PC-9 (cell line): ENCODE data around the gene MACROD1. TPM values are rescaled to one million over a fixed set of nuclear protein-coding genes. Genes with fewer than 3 reads are reported as not detected.

Experiments used
- BruUV-seq: library from RNA; stranded (reverse); fragments of 400-500 nt; replicated peaks from 2 replicates; lab custom pipeline; 2021; lab: Mats Ljungman, UMichigan
- CTCF ChIA-PET: fragments of 300-600 bp; sonication (Branson Sonifier 250); formaldehyde crosslinking; loops from one replicate; lab custom pipeline; 2022; ENCODE audit warnings: antibody characterized with exemption; lab: Charles Lee
- POLR2A ChIA-PET: fragments of 300-600 bp; sonication (Branson Sonifier 250); formaldehyde crosslinking; loops from one replicate; lab custom pipeline; 2022; ENCODE audit warnings: antibody characterized with exemption; ENCODE audit not compliant: unreplicated experiment; lab: Charles Lee
- DNase-seq, 2 experiments: peaks; one replicate each; pipeline versions ENCODE4 v3.0.0 to v3.0.0-alpha.2; 2015 to 2022; ENCODE audit warnings: mixed read lengths in 1 of 2
- H2AFZ ChIP-seq: fragments of 200-600 bp; sonication (generic); 2 replicates; pipeline ENCODE4 v1.8.1; 2017; ENCODE audit warnings: antibody characterized with exemption
- H3F3A ChIP-seq: fragments of 200-600 bp; sonication (generic); 2 replicates; pipeline ENCODE4 v1.8.1; 2017; ENCODE audit warnings: antibody characterized with exemption, mild to moderate bottlenecking, low read depth; ENCODE audit not compliant: insufficient read depth
- H3K27ac ChIP-seq: fragments of 200-600 bp; sonication (generic); 2 replicates; pipeline ENCODE4 v1.6.1; 2016; ENCODE audit warnings: mixed run types
- H3K27me3 ChIP-seq: fragments of 200-600 bp; sonication (generic); 2 replicates; pipeline ENCODE4 v1.6.1; 2016; ENCODE audit warnings: low read depth, mixed run types; ENCODE audit not compliant: insufficient read depth
- H3K36me3 ChIP-seq: fragments of 200-600 bp; sonication (generic); 2 replicates; pipeline ENCODE4 v1.6.1; 2016; ENCODE audit warnings: low read depth, mixed run types
- H3K4me1 ChIP-seq: fragments of 200-600 bp; sonication (generic); replicated peaks from 2 replicates; pipeline ENCODE4 v1.6.1; 2016; ENCODE audit warnings: mixed run types; ENCODE audit not compliant: insufficient read depth
- H3K4me2 ChIP-seq: fragments of 200-600 bp; sonication (generic); 2 replicates; pipeline ENCODE4 v1.6.1; 2017; ENCODE audit warnings: mixed run types
- H3K4me3 ChIP-seq: fragments of 200-600 bp; sonication (generic); 2 replicates; pipeline ENCODE4 v1.6.1; 2016; ENCODE audit warnings: mixed run types
- H3K79me2 ChIP-seq: fragments of 200-600 bp; sonication (generic); 2 replicates; pipeline ENCODE4 v1.6.1; 2017; ENCODE audit warnings: low read depth, mixed run types
- H3K9me2 ChIP-seq: fragments of 200-600 bp; sonication (generic); 2 replicates; pipeline ENCODE4 v1.8.1; 2017; ENCODE audit warnings: mild to moderate bottlenecking; ENCODE audit not compliant: insufficient read depth
- H3K9me3 ChIP-seq: fragments of 200-600 bp; sonication (generic); 2 replicates; pipeline ENCODE4 v1.8.1; 2016; ENCODE audit warnings: low read depth; ENCODE audit not compliant: insufficient read depth
- H4K20me1 ChIP-seq: fragments of 200-600 bp; sonication (generic); 2 replicates; pipeline ENCODE4 v1.8.1; 2017; ENCODE audit not compliant: insufficient read depth
- CTCF ChIP-seq: fragments of 200-600 bp; sonication (generic); conservative IDR thresholded peaks from 2 replicates; pipeline ENCODE4 v1.6.1; 2017; ENCODE audit warnings: mixed run types, antibody characterized with exemption, mild to moderate bottlenecking, moderate library complexity
- EZH2 ChIP-seq: fragments of 200-600 bp; sonication (generic); IDR thresholded peaks from 2 replicates; pipeline ENCODE4 v1.8.0; 2017; ENCODE audit warnings: antibody characterized with exemption, low read depth
- intact Hi-C: fragments of 100-400 bp; cut with micrococcal nuclease; formaldehyde crosslinking; loops from one replicate; pipeline ENCODE4 v1.10.0; 2022; ENCODE audit not compliant: unreplicated experiment
- total RNA-seq: library from RNA; stranded (reverse); gene quantifications from 2 replicates; pipeline ENCODE4 v1.2.3, GENCODE V29; 2021

MACROD1 gene
- total RNA-seq, 1 experiment from 2014 or later, result 41.0 TPM

GRCh38 chr11:64204080-64204440, 38.1 kb upstream of the MACROD1 start:
- H3K4me3 ChIP-seq, result no peak overlapping the region
- no peak overlapping the region for H2AFZ ChIP-seq
- H3K27me3 ChIP-seq, result no peaks in the 10 kb centered on the region
- no peaks in the 10 kb centered on the region for H3K79me2 ChIP-seq
- ChIA-PET CTCF (interaction anchor here (0.6 to 1.9 kb wide), 15 partner anchors 9 to 160 kb away, joined by 3 to 23 read pairs (median 4); partner anchors contain the start of genes NUDT22, PRDX5 and TRPT1), POLR2A (interaction anchor here (0.7 kb wide), 3 partner anchors 67 to 1092 kb away, joined by 7 to 10 read pairs (median 9); no protein-coding TSS in a partner anchor)
- H3K36me3 ChIP-seq, result peaks cover 16% of the 10 kb centered on the region; the same call in 1 of the 2 replicates
- no peak for DNase-seq
- H3K9me3 ChIP-seq, result no peaks in the 10 kb centered on the region
- H3K4me2 ChIP-seq, result no peak overlapping the region
- peaks cover 29% of the 10 kb centered on the region for H4K20me1 ChIP-seq
- intact Hi-C loops, result loop anchor here (1.0 kb wide), 5 partner anchors 48 to 449 kb away; no protein-coding TSS in a partner anchor
- TSS peak; percentile 50 for BruUV-seq
- H3F3A ChIP-seq, result peaks cover 86% of the 10 kb centered on the region
- no peak for TF ChIP-seq CTCF
- TF ChIP-seq EZH2, result no peak
- 0 out of 2 replicates have a peak, but pooled peaks cover 4% of the 10 kb centered on the region for H3K4me1 ChIP-seq
- H3K27ac ChIP-seq, result no peak overlapping the region
- H3K9me2 ChIP-seq, result no peaks in the 10 kb centered on the region

GRCh38 chr11:64203421-64204079, 37.6 kb upstream of the MACROD1 start:
- no peaks in the 10 kb centered on the region for H3K9me2 ChIP-seq
- no peak overlapping the region for H3K27ac ChIP-seq
- H2AFZ ChIP-seq, result no peak overlapping the region
- no peak for DNase-seq
- POLR2A ChIA-PET, result no interaction called here
- no peak overlapping the region for H3K4me2 ChIP-seq
- peaks cover 89% of the 10 kb centered on the region for H3F3A ChIP-seq
- peaks cover 34% of the 10 kb centered on the region for H4K20me1 ChIP-seq
- intact Hi-C loops, result loop anchor here (1.0 kb wide), 5 partner anchors 49 to 450 kb away; no protein-coding TSS in a partner anchor
- no peak overlapping the region for H3K4me3 ChIP-seq
- TF ChIP-seq CTCF, result no peak
- no peak for TF ChIP-seq EZH2
- H3K4me1 ChIP-seq, result 0 out of 2 replicates have a peak, but pooled peaks cover 4% of the 10 kb centered on the region
- no TSS peak for BruUV-seq
- CTCF ChIA-PET, result interaction anchor here (0.6 to 1.2 kb wide), 4 partner anchors 13 to 161 kb away, joined by 3 to 11 read pairs (median 4); no protein-coding TSS in a partner anchor
- no peaks in the 10 kb centered on the region for H3K79me2 ChIP-seq
- no peaks in the 10 kb centered on the region for H3K27me3 ChIP-seq
- no peaks in the 10 kb centered on the region for H3K9me3 ChIP-seq
- peaks cover 21% of the 10 kb centered on the region for H3K36me3 ChIP-seq

GRCh38 chr11:64202992-64203391, 37.1 kb upstream of the MACROD1 start:
- H4K20me1 ChIP-seq, result peaks cover 39% of the 10 kb centered on the region
- H3K4me1 ChIP-seq, result 0 out of 2 replicates have a peak, but pooled peaks cover 4% of the 10 kb centered on the region
- H3K27me3 ChIP-seq, result no peaks in the 10 kb centered on the region
- intact Hi-C loops, result no loop called here
- no peak overlapping the region for H2AFZ ChIP-seq
- no peaks in the 10 kb centered on the region for H3K79me2 ChIP-seq
- no peak for DNase-seq
- H3K9me2 ChIP-seq, result no peaks in the 10 kb centered on the region
- H3K36me3 ChIP-seq, result peaks cover 26% of the 10 kb centered on the region
- H3K27ac ChIP-seq, result no peak overlapping the region
- no peaks in the 10 kb centered on the region for H3K9me3 ChIP-seq
- TF ChIP-seq CTCF, result no peak
- no peak for TF ChIP-seq EZH2
- peaks cover 89% of the 10 kb centered on the region for H3F3A ChIP-seq
- ChIA-PET CTCF (interaction anchor here (0.6 kb wide), 1 partner anchor 128 kb away, joined by 11 read pairs; no protein-coding TSS in a partner anchor), POLR2A (no interaction called here)
- no peak overlapping the region for H3K4me3 ChIP-seq
- no peak overlapping the region for H3K4me2 ChIP-seq
- BruUV-seq, result no TSS peak
